ENCODE measurements around the gene KLHDC3. TPM values are rescaled to one million over a fixed set of nuclear protein-coding genes. Genes with fewer than 3 reads are reported as not detected.

Gene KLHDC3
- total and polyA plus RNA-seq, 11 donors = 79.4 to 180 (median 102) TPM

Other genes starting within 250 kb of the KLHDC3 start
- gene BICRAL, start 232.2 kb upstream of the KLHDC3 start, total RNA-seq = 10 to 100 TPM in 8 of 9 donors, 1 to 10 TPM in 1; 9.9 to 17.1 (median 13.3) TPM
- gene BICRAL, start 232.2 kb upstream of the KLHDC3 start, polyA plus RNA-seq = 1 to 10 TPM; 2.5 to 6.0 TPM
- gene RPL7L1, start 134.6 kb upstream of the KLHDC3 start, total RNA-seq = 10 to 100 TPM; 39.8 to 71.1 (median 49.2) TPM
- 10 to 100 TPM; 25.8 to 95.7 TPM for gene RPL7L1, start 134.6 kb upstream of the KLHDC3 start, polyA plus RNA-seq
- gene PTCRA, start 98.2 kb upstream of the KLHDC3 start, total RNA-seq = 1 to 10 TPM in 1 of 9 donors, not detected in 8; 1.7 TPM
- gene PTCRA, start 98.2 kb upstream of the KLHDC3 start, polyA plus RNA-seq = not detected
- 10 to 100 TPM; 14.7 to 44.0 (median 20.6) TPM for gene CNPY3, start 84.8 kb upstream of the KLHDC3 start, total RNA-seq
- 10 to 100 TPM; 13.8 to 35.7 TPM for gene CNPY3, start 84.8 kb upstream of the KLHDC3 start, polyA plus RNA-seq
- 10 to 100 TPM in 2 of 9 donors, 1 to 10 TPM in 3, under 1 TPM in 4; 0.36 to 32.0 (median 1.1) TPM for gene GNMT, start 53.5 kb upstream of the KLHDC3 start, total RNA-seq
- 1 to 10 TPM; 1.9 to 7.1 TPM for gene GNMT, start 53.5 kb upstream of the KLHDC3 start, polyA plus RNA-seq
- 10 to 100 TPM; 11.2 to 27.3 (median 19.6) TPM for gene PEX6, start 35.1 kb upstream of the KLHDC3 start, total RNA-seq
- gene PEX6, start 35.1 kb upstream of the KLHDC3 start, polyA plus RNA-seq = 10 to 100 TPM; 10.3 to 14.6 TPM
- 10 to 100 TPM; 30.9 to 51.3 (median 35.1) TPM for gene PPP2R5D, start 29.7 kb upstream of the KLHDC3 start, total RNA-seq
- gene PPP2R5D, start 29.7 kb upstream of the KLHDC3 start, polyA plus RNA-seq = 10 to 100 TPM; 21.4 to 50.2 TPM
- 10 to 100 TPM; 24.5 to 46.2 (median 32.1) TPM for gene MEA1, start 303 bp upstream of the KLHDC3 start, total RNA-seq
- gene MEA1, start 303 bp upstream of the KLHDC3 start, polyA plus RNA-seq = 10 to 100 TPM; 49.7 to 56.7 TPM
- 10 to 100 TPM; 22.7 to 36.5 (median 32.3) TPM for gene RRP36, start 7.4 kb downstream of the KLHDC3 start, total RNA-seq
- 10 to 100 TPM; 18.7 to 53.4 TPM for gene RRP36, start 7.4 kb downstream of the KLHDC3 start, polyA plus RNA-seq
- 10 to 100 TPM in 2 of 9 donors, 1 to 10 TPM in 7; 5.6 to 13.2 (median 7.9) TPM for gene CUL7, start 39.6 kb downstream of the KLHDC3 start, total RNA-seq
- gene CUL7, start 39.6 kb downstream of the KLHDC3 start, polyA plus RNA-seq = 1 to 10 TPM; 3.5 to 6.1 TPM
- 10 to 100 TPM; 54.0 to 98.5 (median 83.1) TPM for gene MRPL2, start 45.2 kb downstream of the KLHDC3 start, total RNA-seq
- 100 to 1,000 TPM; 119 to 142 TPM for gene MRPL2, start 45.2 kb downstream of the KLHDC3 start, polyA plus RNA-seq
- gene KLC4, start 45.4 kb downstream of the KLHDC3 start, total RNA-seq = 10 to 100 TPM; 18.8 to 35.4 (median 26.9) TPM
- 10 to 100 TPM; 23.5 to 30.0 TPM for gene KLC4, start 45.4 kb downstream of the KLHDC3 start, polyA plus RNA-seq
- gene PTK7, start 62.1 kb downstream of the KLHDC3 start, total RNA-seq = 10 to 100 TPM in 1 of 9 donors, 1 to 10 TPM in 8; 1.4 to 10.4 (median 1.9) TPM
- gene PTK7, start 62.1 kb downstream of the KLHDC3 start, polyA plus RNA-seq = 1 to 10 TPM; 1.8 to 4.8 TPM
- 10 to 100 TPM; 49.8 to 94.4 (median 73.3) TPM for gene SRF, start 157.0 kb downstream of the KLHDC3 start, total RNA-seq
- 10 to 100 TPM; 43.5 to 90.6 TPM for gene SRF, start 157.0 kb downstream of the KLHDC3 start, polyA plus RNA-seq
- gene CUL9, start 167.9 kb downstream of the KLHDC3 start, total RNA-seq = 10 to 100 TPM in 8 of 9 donors, 1 to 10 TPM in 1; 6.5 to 22.3 (median 12.5) TPM
- 10 to 100 TPM in 1 of 2 donors, 1 to 10 TPM in 1; 7.5 to 17.0 TPM for gene CUL9, start 167.9 kb downstream of the KLHDC3 start, polyA plus RNA-seq
- gene DNPH1, start 215.2 kb downstream of the KLHDC3 start, total RNA-seq = 10 to 100 TPM; 18.9 to 63.7 (median 25.7) TPM
- gene DNPH1, start 215.2 kb downstream of the KLHDC3 start, polyA plus RNA-seq = 10 to 100 TPM; 37.9 to 45.5 TPM
- gene TTBK1, start 229.2 kb downstream of the KLHDC3 start, total RNA-seq = under 1 TPM; 0.04 to 0.52 (median 0.29) TPM
- under 1 TPM; 0.07 to 0.23 TPM for gene TTBK1, start 229.2 kb downstream of the KLHDC3 start, polyA plus RNA-seq

Data from heart left ventricle (tissue), 11 donors.